K562 (cell line): Measurements from ENCODE around the gene PPIL1. TPM values are rescaled to one million over a fixed set of nuclear protein-coding genes. Genes with fewer than 3 reads are reported as not detected.

Experiments
- ELF4 ChIP-seq: fragments of 450-650 bp; formaldehyde crosslinking; IDR thresholded peaks from 2 replicates; pipeline ENCODE4 v1.4.0; 2022; ENCODE audit warnings: missing genetic modification characterization
- FOXA3 ChIP-seq, 2 experiments: fragments of 450-650 bp in 1 of 2; sonication (generic) in 1 of 2; formaldehyde crosslinking; IDR thresholded peaks in 1 of 2; conservative IDR thresholded peaks in 1 of 2; 2 replicates each; pipeline versions ENCODE4 v1.4.0 to v1.8.0; 2020 to 2022; ENCODE audit warnings: mild to moderate bottlenecking in 2 of 2, missing genetic modification reagents in 1 of 2
- HIVEP1 ChIP-seq: fragments of 250-450 bp; sonication (Bioruptor Pico); IDR thresholded peaks from 2 replicates; pipeline ENCODE4 v1.4.0; 2020; ENCODE audit warnings: mild to moderate bottlenecking
- HMG20B ChIP-seq: fragments of 250-450 bp; sonication (Bioruptor Pico); IDR thresholded peaks from 2 replicates; pipeline ENCODE4 v1.5.0; 2021; ENCODE audit warnings: mild to moderate bottlenecking
- JUND ChIP-seq, 2 experiments: IDR thresholded peaks; 2 replicates in 1 of 2; 3 replicates in 1 of 2; pipeline ENCODE4 v1.6.1; 2011; ENCODE audit warnings: borderline replicate concordance in 2 of 2, low read depth in 2 of 2, low read length in 2 of 2, improper control_type of control experiment in 1 of 2, missing biosample characterization in 1 of 2, missing genetic modification characterization in 1 of 2, missing genetic modification reagents in 1 of 2
- KLF10 ChIP-seq: fragments of 250-450 bp; sonication (Bioruptor Pico); IDR thresholded peaks from 2 replicates; pipeline ENCODE4 v1.6.1; 2021; ENCODE audit warnings: matching md5 sums
- MTF1 ChIP-seq: fragments of 250-450 bp; sonication (Bioruptor Pico); IDR thresholded peaks from 2 replicates; pipeline ENCODE4 v1.9.0; 2021; ENCODE audit warnings: moderate library complexity, mild to moderate bottlenecking, inconsistent platforms, borderline replicate concordance
- NFRKB ChIP-seq: fragments of 450-650 bp; IDR thresholded peaks from 2 replicates; pipeline ENCODE4 v1.6.1; 2016; ENCODE audit warnings: low read depth
- NR1H2 ChIP-seq: sonication (generic); formaldehyde crosslinking; IDR thresholded peaks from 2 replicates; pipeline ENCODE4 v1.4.0; 2020; ENCODE audit warnings: mild to moderate bottlenecking, missing genetic modification reagents
- NRF1 ChIP-seq, 2 experiments: fragments of 450-650 bp; IDR thresholded peaks in 1 of 2; conservative IDR thresholded peaks in 1 of 2; 2 replicates each; pipeline ENCODE4 v1.6.1; 2014; ENCODE audit warnings: mild to moderate bottlenecking in 2 of 2
- PTRF ChIP-seq: fragments of 450-650 bp; IDR thresholded peaks from 2 replicates; pipeline ENCODE4 v1.6.1; 2016; ENCODE audit warnings: mild to moderate bottlenecking, missing genetic modification characterization, missing compliant biosample characterization
- TCFL5 ChIP-seq: fragments of 250-450 bp; sonication (Bioruptor Pico); conservative IDR thresholded peaks from 2 replicates; pipeline ENCODE4 v1.6.1; 2021; ENCODE audit warnings: mild to moderate bottlenecking, moderate library complexity, matching md5 sums
- TGIF2 ChIP-seq: sonication (generic); formaldehyde crosslinking; IDR thresholded peaks from 2 replicates; pipeline ENCODE4 v1.8.1; 2022; ENCODE audit warnings: mild to moderate bottlenecking, missing genetic modification reagents, moderate library complexity
- ZNF175 ChIP-seq: fragments of 200-800 bp; sonication (Bioruptor generic); IDR thresholded peaks from 2 replicates; pipeline ENCODE4 v1.6.1; 2016; ENCODE audit warnings: low read depth, mild to moderate bottlenecking, missing genetic modification characterization, missing compliant biosample characterization
- ZNF347 ChIP-seq: fragments of 450-650 bp; formaldehyde crosslinking; IDR thresholded peaks from 2 replicates; pipeline ENCODE4 v1.4.0; 2020; ENCODE audit warnings: low read depth, mild to moderate bottlenecking, moderate library complexity
- ZNF551 ChIP-seq: fragments of 250-450 bp; sonication (Bioruptor Pico); IDR thresholded peaks from 2 replicates; pipeline ENCODE4 v1.5.0; 2021; ENCODE audit warnings: mild to moderate bottlenecking, moderate library complexity
- polyA plus RNA-seq, 8 experiments: library from polyadenylated mRNA; depleted of rRNA in 4 of 8; stranded (reverse) in 5 of 8; unstranded in 3 of 8; fragments of >200 nt; fragmentation: Nextera tagmentation in 2 of 8; fragmentation: Illumina TruSeq in 1 of 8; extraction: Ambion mirVana in 2 of 8; extraction: Trizol in 1 of 8; gene quantifications; 2 replicates each; pipeline versions ENCODE4 v1.2.1 to v1.2.3, GENCODE V29; 2011 to 2014; ENCODE audit warnings: inconsistent platforms in 1 of 8, missing spikeins in 1 of 8
- total RNA-seq, 7 experiments: library from RNA; depleted of rRNA in 6 of 7; stranded (reverse); fragments of >200 nt in 6 of 7; fragmentation: Illumina TruSeq in 2 of 7; extraction: Trizol in 2 of 7; gene quantifications; 2 replicates each; pipeline versions ENCODE4 v1.2.1 to v1.2.3, GENCODE V29; 2011 to 2021; ENCODE audit warnings: low replicate concordance in 1 of 7
- TF ChIP-seq, protein P1 (sequence below): IDR thresholded peaks from 2 replicates; pipeline ENCODE4 v1.6.1; 2011; ENCODE audit warnings: borderline replicate concordance, low read depth, mild to moderate bottlenecking, moderate library complexity, low read length; ENCODE audit not compliant: insufficient read depth, poor library complexity, severe bottlenecking
- TF ChIP-seq, protein P2 (sequence below): sonication (generic); formaldehyde crosslinking; IDR thresholded peaks from 2 replicates; pipeline ENCODE4 v1.8.1; 2023; ENCODE audit warnings: mild to moderate bottlenecking, missing genetic modification reagents
- TF ChIP-seq, protein P3 (sequence below): sonication (generic); formaldehyde crosslinking; IDR thresholded peaks from 2 replicates; pipeline ENCODE4 v1.8.0; 2022; ENCODE audit warnings: mild to moderate bottlenecking, missing genetic modification reagents, borderline replicate concordance
- TF ChIP-seq, protein P4 (sequence below): sonication (generic); formaldehyde crosslinking; IDR thresholded peaks from 2 replicates; pipeline ENCODE4 v1.9.0; 2022; ENCODE audit warnings: mild to moderate bottlenecking, missing genetic modification reagents

PPIL1 gene
- total and polyA plus RNA-seq, 9 of the 15 experiments (the other 6 are each of a cell fraction or from before 2014, with no cell fraction given): 65.8 to 205 (median 130) TPM

DNA sequence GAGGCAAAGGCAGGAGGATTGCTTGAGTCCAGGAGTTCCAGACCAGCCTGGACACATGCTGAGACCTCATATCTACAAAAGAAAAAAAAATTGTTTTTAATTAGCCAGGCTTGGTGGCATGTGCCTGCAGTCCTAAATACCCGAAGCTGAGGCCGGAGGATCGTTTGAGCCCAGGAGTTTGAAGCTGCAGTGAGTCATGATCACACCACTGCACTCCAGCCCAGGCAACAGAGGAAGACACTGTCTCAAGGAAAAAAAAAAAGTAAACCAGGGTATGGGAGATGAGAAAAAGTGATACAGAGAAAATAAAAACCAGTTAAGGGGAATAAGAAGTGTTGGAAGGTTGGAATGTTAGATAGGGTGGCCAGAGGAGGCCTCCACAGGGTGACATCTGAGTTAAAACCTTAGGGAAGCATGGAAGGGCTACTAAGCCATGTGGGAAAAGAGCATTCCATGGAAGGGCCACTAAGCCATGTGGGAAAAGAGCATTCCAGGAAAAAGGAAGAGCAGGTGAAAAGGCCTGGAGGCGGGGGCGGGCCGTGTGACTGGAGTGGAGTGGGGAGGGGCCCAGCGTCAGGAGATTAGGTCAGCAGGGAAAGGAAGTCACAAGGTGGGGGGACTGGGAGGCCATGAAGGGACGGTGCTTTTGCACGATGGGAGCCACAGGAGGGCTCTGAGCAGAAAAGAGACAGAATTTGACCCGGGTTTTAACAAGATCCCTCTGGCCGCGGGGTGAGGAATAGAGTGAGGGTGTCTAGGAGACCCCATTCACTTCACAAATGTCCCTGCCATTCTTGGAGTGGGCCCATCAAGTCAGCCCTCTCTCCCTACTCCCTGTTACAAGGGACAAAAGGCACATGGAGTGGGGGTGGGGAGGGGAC, 53.7 kb downstream of the PPIL1 start (continued):
- TF ChIP-seq, protein P1, sequence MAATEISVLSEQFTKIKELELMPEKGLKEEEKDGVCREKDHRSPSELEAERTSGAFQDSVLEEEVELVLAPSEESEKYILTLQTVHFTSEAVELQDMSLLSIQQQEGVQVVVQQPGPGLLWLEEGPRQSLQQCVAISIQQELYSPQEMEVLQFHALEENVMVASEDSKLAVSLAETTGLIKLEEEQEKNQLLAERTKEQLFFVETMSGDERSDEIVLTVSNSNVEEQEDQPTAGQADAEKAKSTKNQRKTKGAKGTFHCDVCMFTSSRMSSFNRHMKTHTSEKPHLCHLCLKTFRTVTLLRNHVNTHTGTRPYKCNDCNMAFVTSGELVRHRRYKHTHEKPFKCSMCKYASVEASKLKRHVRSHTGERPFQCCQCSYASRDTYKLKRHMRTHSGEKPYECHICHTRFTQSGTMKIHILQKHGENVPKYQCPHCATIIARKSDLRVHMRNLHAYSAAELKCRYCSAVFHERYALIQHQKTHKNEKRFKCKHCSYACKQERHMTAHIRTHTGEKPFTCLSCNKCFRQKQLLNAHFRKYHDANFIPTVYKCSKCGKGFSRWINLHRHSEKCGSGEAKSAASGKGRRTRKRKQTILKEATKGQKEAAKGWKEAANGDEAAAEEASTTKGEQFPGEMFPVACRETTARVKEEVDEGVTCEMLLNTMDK: no peak
- TF ChIP-seq, protein P2, sequence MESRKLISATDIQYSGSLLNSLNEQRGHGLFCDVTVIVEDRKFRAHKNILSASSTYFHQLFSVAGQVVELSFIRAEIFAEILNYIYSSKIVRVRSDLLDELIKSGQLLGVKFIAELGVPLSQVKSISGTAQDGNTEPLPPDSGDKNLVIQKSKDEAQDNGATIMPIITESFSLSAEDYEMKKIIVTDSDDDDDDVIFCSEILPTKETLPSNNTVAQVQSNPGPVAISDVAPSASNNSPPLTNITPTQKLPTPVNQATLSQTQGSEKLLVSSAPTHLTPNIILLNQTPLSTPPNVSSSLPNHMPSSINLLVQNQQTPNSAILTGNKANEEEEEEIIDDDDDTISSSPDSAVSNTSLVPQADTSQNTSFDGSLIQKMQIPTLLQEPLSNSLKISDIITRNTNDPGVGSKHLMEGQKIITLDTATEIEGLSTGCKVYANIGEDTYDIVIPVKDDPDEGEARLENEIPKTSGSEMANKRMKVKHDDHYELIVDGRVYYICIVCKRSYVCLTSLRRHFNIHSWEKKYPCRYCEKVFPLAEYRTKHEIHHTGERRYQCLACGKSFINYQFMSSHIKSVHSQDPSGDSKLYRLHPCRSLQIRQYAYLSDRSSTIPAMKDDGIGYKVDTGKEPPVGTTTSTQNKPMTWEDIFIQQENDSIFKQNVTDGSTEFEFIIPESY: peak; percentile 46; the same call in 1 of the 2 replicates
- TF ChIP-seq PTRF (tag) (peak; percentile 71), ELF4 (CRISPR knock-in tag) (0 out of 2 replicates have a peak, but pooled peaks have one; percentile 15), HIVEP1 (CRISPR knock-in tag) (0 out of 2 replicates have a peak, but pooled peaks have one; percentile 59), HMG20B (CRISPR knock-in tag) (no peak), ZNF175 (CRISPR knock-in tag) (peak; percentile 91), FOXA3 (CRISPR knock-in tag; conservative IDR thresholded peaks at IDR 0.05 in 1 of 2, IDR thresholded peaks at IDR 0.05 in 1 of 2) (no peak), NFRKB (peak; percentile 90), NRF1 (conservative IDR thresholded peaks at IDR 0.05 in 1 of 2, IDR thresholded peaks at IDR 0.05 in 1 of 2) (no peak), NR1H2 (CRISPR knock-in tag) (no peak), JUND (IDR thresholded peaks at IDR 0.05; ENCODE audit: borderline replicate concordance, low read depth, low read length) (peak; percentile 93), JUND (tag; IDR thresholded peaks at IDR 0.05; ENCODE audit: borderline replicate concordance, low read depth, low read length) (peak; percentile 87; the same call in 2 of the 3 replicates), MTF1 (CRISPR knock-in tag) (no peak), ZNF551 (no peak), ZNF347 (no peak), TCFL5 (CRISPR knock-in tag) (no peak), KLF10 (CRISPR knock-in tag) (no peak), TGIF2 (CRISPR knock-in tag) (no peak)
- TF ChIP-seq, protein P3, sequence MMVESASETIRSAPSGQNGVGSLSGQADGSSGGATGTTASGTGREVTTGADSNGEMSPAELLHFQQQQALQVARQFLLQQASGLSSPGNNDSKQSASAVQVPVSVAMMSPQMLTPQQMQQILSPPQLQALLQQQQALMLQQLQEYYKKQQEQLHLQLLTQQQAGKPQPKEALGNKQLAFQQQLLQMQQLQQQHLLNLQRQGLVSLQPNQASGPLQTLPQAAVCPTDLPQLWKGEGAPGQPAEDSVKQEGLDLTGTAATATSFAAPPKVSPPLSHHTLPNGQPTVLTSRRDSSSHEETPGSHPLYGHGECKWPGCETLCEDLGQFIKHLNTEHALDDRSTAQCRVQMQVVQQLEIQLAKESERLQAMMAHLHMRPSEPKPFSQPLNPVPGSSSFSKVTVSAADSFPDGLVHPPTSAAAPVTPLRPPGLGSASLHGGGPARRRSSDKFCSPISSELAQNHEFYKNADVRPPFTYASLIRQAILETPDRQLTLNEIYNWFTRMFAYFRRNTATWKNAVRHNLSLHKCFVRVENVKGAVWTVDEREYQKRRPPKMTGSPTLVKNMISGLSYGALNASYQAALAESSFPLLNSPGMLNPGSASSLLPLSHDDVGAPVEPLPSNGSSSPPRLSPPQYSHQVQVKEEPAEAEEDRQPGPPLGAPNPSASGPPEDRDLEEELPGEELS (CRISPR knock-in tag): no peak
- TF ChIP-seq, protein P4, sequence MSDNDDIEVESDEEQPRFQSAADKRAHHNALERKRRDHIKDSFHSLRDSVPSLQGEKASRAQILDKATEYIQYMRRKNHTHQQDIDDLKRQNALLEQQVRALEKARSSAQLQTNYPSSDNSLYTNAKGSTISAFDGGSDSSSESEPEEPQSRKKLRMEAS: peak; percentile 14; the same call in 1 of the 2 replicates
